A673 (cell line): ENCODE results near the gene SLC25A26.
"Not testable (repeated sequence)": the region's sequence is repeated elsewhere in the genome, so short reads cannot be mapped to it uniquely, and the experiment has no call there.

Experiments used
- EZH2 ChIP-seq: fragments of 200-600 bp; sonication (generic); IDR thresholded peaks from 2 replicates; pipeline ENCODE4 v1.6.1; 2017; ENCODE audit warnings: borderline replicate concordance, low read depth, mild to moderate bottlenecking, mixed read lengths, antibody characterized with exemption, low read length; ENCODE audit not compliant: poor library complexity, severe bottlenecking
- TF ChIP-seq, protein P1 (sequence below): fragments of 300-800, 200-600 bp; sonication (generic); conservative IDR thresholded peaks from 2 replicates; pipeline ENCODE4 v1.5.1; 2017; ENCODE audit warnings: low read depth, mild to moderate bottlenecking, antibody characterized with exemption, low read length, moderate library complexity, mixed read lengths

DNA sequence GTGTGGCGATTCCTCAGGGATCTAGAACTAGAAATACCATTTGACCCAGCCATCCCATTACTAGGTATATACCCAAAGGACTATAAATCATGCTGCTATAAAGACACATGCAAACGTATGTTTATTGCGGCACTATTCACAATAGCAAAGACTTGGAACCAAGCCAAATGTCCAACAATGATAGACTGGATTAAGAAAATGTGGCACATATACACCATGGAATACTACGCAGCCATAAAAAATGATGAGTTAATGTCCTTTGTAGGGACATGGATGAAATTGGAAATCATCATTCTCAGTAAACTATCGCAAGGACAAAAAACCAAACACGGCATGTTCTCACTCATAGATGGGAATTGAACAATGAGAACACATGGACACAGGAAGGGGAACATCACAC, 54.0 kb downstream of the SLC25A26 start:
- TF ChIP-seq EZH2: not testable (repeated sequence)
- TF ChIP-seq, protein P1, sequence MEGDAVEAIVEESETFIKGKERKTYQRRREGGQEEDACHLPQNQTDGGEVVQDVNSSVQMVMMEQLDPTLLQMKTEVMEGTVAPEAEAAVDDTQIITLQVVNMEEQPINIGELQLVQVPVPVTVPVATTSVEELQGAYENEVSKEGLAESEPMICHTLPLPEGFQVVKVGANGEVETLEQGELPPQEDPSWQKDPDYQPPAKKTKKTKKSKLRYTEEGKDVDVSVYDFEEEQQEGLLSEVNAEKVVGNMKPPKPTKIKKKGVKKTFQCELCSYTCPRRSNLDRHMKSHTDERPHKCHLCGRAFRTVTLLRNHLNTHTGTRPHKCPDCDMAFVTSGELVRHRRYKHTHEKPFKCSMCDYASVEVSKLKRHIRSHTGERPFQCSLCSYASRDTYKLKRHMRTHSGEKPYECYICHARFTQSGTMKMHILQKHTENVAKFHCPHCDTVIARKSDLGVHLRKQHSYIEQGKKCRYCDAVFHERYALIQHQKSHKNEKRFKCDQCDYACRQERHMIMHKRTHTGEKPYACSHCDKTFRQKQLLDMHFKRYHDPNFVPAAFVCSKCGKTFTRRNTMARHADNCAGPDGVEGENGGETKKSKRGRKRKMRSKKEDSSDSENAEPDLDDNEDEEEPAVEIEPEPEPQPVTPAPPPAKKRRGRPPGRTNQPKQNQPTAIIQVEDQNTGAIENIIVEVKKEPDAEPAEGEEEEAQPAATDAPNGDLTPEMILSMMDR: not testable (repeated sequence)
